OCI-LY7 (cell line): Measurements from ENCODE around the gene FAM184B. TPM values are rescaled to one million over a fixed set of nuclear protein-coding genes. Genes with fewer than 3 reads are reported as not detected.
"Not testable (repeated sequence)": the region's sequence is repeated elsewhere in the genome, so short reads cannot be mapped to it uniquely, and the experiment has no call there.

Source experiments
- BruUV-seq: library from RNA; stranded (reverse); fragments of 400-500 nt; replicated peaks from 2 replicates; lab custom pipeline; 2021; lab: Mats Ljungman, UMichigan
- CTCF ChIA-PET: fragments of 300-600 bp; sonication (Branson Sonifier 250); formaldehyde crosslinking; loops from one replicate; lab custom pipeline; 2022; ENCODE audit warnings: antibody characterized with exemption; ENCODE audit not compliant: unreplicated experiment; lab: Charles Lee
- POLR2A ChIA-PET: fragments of 300-600 bp; sonication (Branson Sonifier 250); formaldehyde crosslinking; loops from one replicate; lab custom pipeline; 2022; ENCODE audit warnings: antibody characterized with exemption; lab: Charles Lee
- DNase-seq: peaks from one replicate; pipeline ENCODE4 v3.0.0-alpha.2; 2015; ENCODE audit warnings: low spot score
- H2AFZ ChIP-seq: fragments of 200-600 bp; sonication (generic), shearing (Covaris generic); 2 replicates; pipeline ENCODE4 v1.6.1; 2014; ENCODE audit warnings: mild to moderate bottlenecking, antibody characterized with exemption, low read length, moderate library complexity
- H3K27ac ChIP-seq: fragments of 200-600 bp; sonication (generic); 2 replicates; pipeline ENCODE4 v1.5.1; 2014; ENCODE audit warnings: mixed run types, low read depth, mild to moderate bottlenecking, moderate library complexity, low read length, inconsistent platforms; ENCODE audit not compliant: poor library complexity, severe bottlenecking
- H3K36me3 ChIP-seq: fragments of 200-600 bp; sonication (generic); 2 replicates; pipeline ENCODE4 v1.6.1; 2014; ENCODE audit warnings: mild to moderate bottlenecking, antibody characterized with exemption, low read length, moderate library complexity, mixed read lengths; ENCODE audit not compliant: insufficient read depth
- H3K4me1 ChIP-seq: fragments of 200-600 bp; sonication (generic); 2 replicates; pipeline ENCODE4 v1.5.1; 2014; ENCODE audit warnings: mild to moderate bottlenecking, low read length; ENCODE audit not compliant: insufficient read depth, poor library complexity, severe bottlenecking
- H3K4me2 ChIP-seq: fragments of 200-600 bp; sonication (generic); 2 replicates; pipeline ENCODE4 v1.6.1; 2014; ENCODE audit warnings: mild to moderate bottlenecking, low read length
- H3K4me3 ChIP-seq: fragments of 200-600 bp; sonication (generic); 2 replicates; pipeline ENCODE4 v1.5.1; 2014; ENCODE audit warnings: mild to moderate bottlenecking, low read depth, low read length; ENCODE audit not compliant: poor library complexity, severe bottlenecking
- H3K79me2 ChIP-seq: fragments of 200-600 bp; sonication (generic); 2 replicates; pipeline ENCODE4 v1.6.1; 2016; ENCODE audit warnings: low read depth, mild to moderate bottlenecking, low read length, moderate library complexity, mixed read lengths; ENCODE audit not compliant: insufficient read depth
- H3K9me2 ChIP-seq: fragments of 200-600 bp; sonication (generic); 2 replicates; pipeline ENCODE4 v1.6.1; 2016; ENCODE audit warnings: mild to moderate bottlenecking, low read length, mixed read lengths; ENCODE audit not compliant: insufficient read depth
- H3K9me3 ChIP-seq: fragments of 200-600 bp; sonication (generic); 2 replicates; pipeline ENCODE4 v1.6.1; 2014; ENCODE audit warnings: mild to moderate bottlenecking, mixed run types, low read length, mixed read lengths
- H4K20me1 ChIP-seq: fragments of 200-600 bp; sonication (generic); 2 replicates; pipeline ENCODE4 v1.6.1; 2014; ENCODE audit warnings: mild to moderate bottlenecking, antibody characterized with exemption, low read length, moderate library complexity, mixed read lengths; ENCODE audit not compliant: insufficient read depth
- CTCF ChIP-seq: fragments of 200-600 bp; sonication (generic); conservative IDR thresholded peaks from 2 replicates; pipeline ENCODE4 v1.5.1; 2014; ENCODE audit warnings: mild to moderate bottlenecking, antibody characterized with exemption, low read length, moderate library complexity, mixed read lengths
- EZH2phosphoT487 ChIP-seq: fragments of 200-600 bp; sonication (generic); IDR thresholded peaks from 2 replicates; pipeline ENCODE4 v1.6.1; 2018; ENCODE audit warnings: low read depth, borderline replicate concordance, mild to moderate bottlenecking, mixed run types, antibody characterized with exemption, low read length, moderate library complexity, mixed read lengths
- intact Hi-C: fragments of 100-400 bp; cut with micrococcal nuclease; formaldehyde crosslinking; loops from one replicate; pipeline ENCODE4 v1.10.0; 2022; ENCODE audit not compliant: unreplicated experiment
- total RNA-seq, 2 experiments: library from RNA; depleted of rRNA in 1 of 2; stranded (reverse); fragments of >200 nt in 1 of 2; shearing (Covaris generic) in 1 of 2; gene quantifications; 2 replicates each; pipeline ENCODE4 v1.2.3, GENCODE V29; 2014 to 2022

The FAM184B gene
- total RNA-seq, 2 experiments from 2014 or later: not detected

- H3K79me2 ChIP-seq: no peaks in the 10 kb centered on the region
- POLR2A ChIA-PET: no interaction called here
- no peak for TF ChIP-seq CTCF
- H3K9me3 ChIP-seq: no peaks in the 10 kb centered on the region
- no peaks in the 10 kb centered on the region for H3K9me2 ChIP-seq
- H3K4me1 ChIP-seq: no peaks in the 10 kb centered on the region
- intact Hi-C loops: no loop called here
- no peak overlapping the region for H3K4me2 ChIP-seq
- no peak overlapping the region for H3K4me3 ChIP-seq
- CTCF ChIA-PET: no interaction called here
- no peak overlapping the region for H3K27ac ChIP-seq
- BruUV-seq: no TSS peak
- H2AFZ ChIP-seq: no peak overlapping the region
- H3K36me3 ChIP-seq: no peaks in the 10 kb centered on the region
- no peaks in the 10 kb centered on the region for H4K20me1 ChIP-seq
- DNase-seq: no peak
Observed at GRCh38 chr4:17715511-17715910, 65.9 kb downstream of the FAM184B start.

GRCh38 chr4:17713779-17714178 is 67.6 kb downstream of the FAM184B start:
- no peaks in the 10 kb centered on the region for H4K20me1 ChIP-seq
- H3K9me3 ChIP-seq: no peaks in the 10 kb centered on the region
- H3K4me3 ChIP-seq: no peak overlapping the region
- H3K9me2 ChIP-seq: no peaks in the 10 kb centered on the region
- no peaks in the 10 kb centered on the region for H3K79me2 ChIP-seq
- DNase-seq: no peak
- CTCF ChIA-PET: no interaction called here
- BruUV-seq: no TSS peak
- no peak overlapping the region for H2AFZ ChIP-seq
- no peak overlapping the region for H3K27ac ChIP-seq
- H3K36me3 ChIP-seq: no peaks in the 10 kb centered on the region
- POLR2A ChIA-PET: interaction anchor here (0.6 kb wide), 1 partner anchor 1896 kb away, joined by 3 read pairs; no protein-coding TSS in a partner anchor
- intact Hi-C loops: no loop called here
- TF ChIP-seq EZH2phosphoT487: no peak
- no peak for TF ChIP-seq CTCF
- H3K4me1 ChIP-seq: no peaks in the 10 kb centered on the region
- H3K4me2 ChIP-seq: no peak overlapping the region

GRCh38 chr4:17712166-17712565 is 69.3 kb downstream of the FAM184B start:
- H3K36me3 ChIP-seq: no peaks in the 10 kb centered on the region
- TF ChIP-seq CTCF (no peak), EZH2phosphoT487 (no peak)
- no peaks in the 10 kb centered on the region for H3K79me2 ChIP-seq
- no peak overlapping the region for H2AFZ ChIP-seq
- H3K27ac ChIP-seq: no peak overlapping the region
- CTCF ChIA-PET: no interaction called here
- no peaks in the 10 kb centered on the region for H3K9me2 ChIP-seq
- no TSS peak for BruUV-seq
- POLR2A ChIA-PET: no interaction called here
- intact Hi-C loops: no loop called here
- H3K4me1 ChIP-seq: no peaks in the 10 kb centered on the region
- no peak for DNase-seq
- H4K20me1 ChIP-seq: no peaks in the 10 kb centered on the region
- no peak overlapping the region for H3K4me2 ChIP-seq
- H3K9me3 ChIP-seq: no peaks in the 10 kb centered on the region
- H3K4me3 ChIP-seq: no peak overlapping the region

GRCh38 chr4:17711206-17711605 is 70.2 kb downstream of the FAM184B start:
- DNase-seq, H2AFZ ChIP-seq, H4K20me1 ChIP-seq, POLR2A ChIA-PET, H3K4me3 ChIP-seq, H3K9me3 ChIP-seq, H3K36me3 ChIP-seq, BruUV-seq, H3K4me2 ChIP-seq, intact Hi-C loops, H3K27ac ChIP-seq, H3K4me1 ChIP-seq, CTCF ChIA-PET, H3K79me2 ChIP-seq, H3K9me2 ChIP-seq: not testable (repeated sequence)
